Fibroblast of mammary gland (primary cell): ENCODE measurements around the gene MMP20.

Experiments used
- DNase-seq: peaks from one replicate; pipeline ENCODE4 v3.0.0-alpha.2; 2010; ENCODE audit warnings: low read depth
- H3K4me3 ChIP-seq: 2 replicates; pipeline ENCODE4 v1.5.1; 2011; ENCODE audit warnings: low read depth, mild to moderate bottlenecking, low read length, moderate library complexity; ENCODE audit not compliant: control insufficient read depth
- CTCF ChIP-seq: conservative IDR thresholded peaks from 2 replicates; pipeline ENCODE4 v1.5.1; 2011; ENCODE audit warnings: low read depth, low read length, inconsistent platforms; ENCODE audit not compliant: control insufficient read depth, insufficient read depth

Gene MMP20

GRCh38 chr11:102625177-102625576 is at the start of gene MMP20:
MMP20 (minus strand) TSS chr11:102625332; CDS start chr11:102625319, 13 bp downstream.
- no peak for TF ChIP-seq CTCF
- DNase-seq: no peak
- no peak within 1 kb of the TSS for H3K4me3 ChIP-seq

GRCh38 chr11:102669664-102670063 is 44.5 kb upstream of the MMP20 start:
- no peak for TF ChIP-seq CTCF
- DNase-seq: peak; percentile 6
- no peak overlapping the region for H3K4me3 ChIP-seq

GRCh38 chr11:102666331-102666957 is 41.3 kb upstream of the MMP20 start:
- H3K4me3 ChIP-seq: no peak overlapping the region
- DNase-seq: peak; percentile 52
- peak; percentile 95 for TF ChIP-seq CTCF

GRCh38 chr11:102664001-102664752 is 39.0 kb upstream of the MMP20 start:
- H3K4me3 ChIP-seq: no peak overlapping the region
- no peak for DNase-seq
- peak; percentile 43 for TF ChIP-seq CTCF

- H3K4me3 ChIP-seq: no peak overlapping the region
- no peak for TF ChIP-seq CTCF
- DNase-seq: no peak
Observed at GRCh38 chr11:102662607-102663006, 37.5 kb upstream of the MMP20 start.

GRCh38 chr11:102661040-102661439 is 35.9 kb upstream of the MMP20 start:
- no peak for DNase-seq
- TF ChIP-seq CTCF: no peak
- H3K4me3 ChIP-seq: no peak overlapping the region

- TF ChIP-seq CTCF: no peak
- H3K4me3 ChIP-seq: no peak overlapping the region
- DNase-seq: no peak
Observed at GRCh38 chr11:102656528-102656927, 31.4 kb upstream of the MMP20 start.
